ENCODE measurements around the gene USP40.

Gene USP40

DNA sequence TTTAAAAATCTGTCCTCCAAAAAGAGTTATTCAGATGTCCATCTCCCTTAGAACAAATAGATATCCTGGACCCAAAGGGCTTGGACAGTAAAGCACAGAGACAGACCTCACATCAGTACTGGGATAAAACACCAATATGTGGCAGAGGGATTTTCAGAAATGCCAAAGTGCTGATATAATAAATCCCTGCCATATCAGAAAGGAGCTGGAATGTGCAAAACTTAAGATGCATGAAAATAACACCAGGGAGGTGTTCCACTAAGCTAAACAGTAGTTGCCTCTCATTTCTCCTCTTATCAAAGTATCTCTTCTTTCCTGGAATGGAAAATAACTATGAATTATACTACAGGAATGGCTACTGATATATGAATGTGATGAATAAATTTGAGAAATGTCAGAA is 13.2 kb downstream of the USP40 start:
- DNase-seq (ENCODE audit: low read depth) = peak; percentile 35

- no peak for DNase-seq (ENCODE audit: low read depth)
Measured at GRCh38 chr2:233551491-233551890, 15.1 kb downstream of the USP40 start.

DNA sequence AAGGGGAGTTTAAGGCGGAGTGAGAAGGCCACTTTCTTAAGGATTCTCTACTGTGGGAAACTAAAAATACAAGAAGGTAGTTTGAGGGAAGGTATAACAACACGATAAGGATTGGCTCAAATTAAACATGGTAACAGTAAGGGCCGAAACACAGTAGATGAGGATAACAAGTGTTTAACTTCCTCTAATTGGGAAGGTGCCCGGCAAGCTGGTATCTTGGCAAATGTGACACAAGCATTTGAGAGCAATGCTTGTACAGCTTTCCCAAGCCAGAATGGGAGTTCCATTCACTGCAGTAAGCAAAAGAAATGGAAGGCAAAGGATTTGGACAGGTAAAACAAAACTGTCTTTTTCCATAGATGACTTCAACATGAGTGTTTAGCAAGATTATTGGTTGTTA is 19.8 kb downstream of the USP40 start:
- no peak for DNase-seq (ENCODE audit: low read depth)

GRCh38 chr2:233546101-233546500 is 20.5 kb downstream of the USP40 start:
- peak; percentile 21 for DNase-seq (ENCODE audit: low read depth)

- peak; percentile 15 for DNase-seq (ENCODE audit: low read depth)
Measured at GRCh38 chr2:233544200-233544610, 22.4 kb downstream of the USP40 start.

DNA sequence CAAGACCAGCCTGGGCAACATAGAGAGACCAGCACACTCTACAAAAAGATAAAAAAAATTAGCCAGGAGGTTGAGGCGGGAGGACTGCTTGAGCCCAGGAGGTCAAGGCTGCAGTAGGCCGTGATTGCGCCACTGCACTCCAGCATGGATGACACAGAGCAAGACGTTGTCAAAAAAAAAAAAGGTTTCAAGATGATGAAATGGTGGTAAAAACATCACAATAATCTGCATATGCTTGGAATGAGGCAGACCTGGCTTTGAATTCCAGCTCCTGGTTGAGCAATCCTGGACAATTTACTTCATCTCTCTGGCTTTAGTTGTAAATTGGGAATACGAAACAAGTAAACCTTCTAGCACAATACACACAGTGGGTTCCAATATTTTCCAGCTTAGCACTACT is 24.1 kb downstream of the USP40 start:
- DNase-seq (ENCODE audit: low read depth) = peak; percentile 74

GRCh38 chr2:233538741-233539140 is 27.8 kb downstream of the USP40 start:
- no peak for DNase-seq (ENCODE audit: low read depth)

DNA sequence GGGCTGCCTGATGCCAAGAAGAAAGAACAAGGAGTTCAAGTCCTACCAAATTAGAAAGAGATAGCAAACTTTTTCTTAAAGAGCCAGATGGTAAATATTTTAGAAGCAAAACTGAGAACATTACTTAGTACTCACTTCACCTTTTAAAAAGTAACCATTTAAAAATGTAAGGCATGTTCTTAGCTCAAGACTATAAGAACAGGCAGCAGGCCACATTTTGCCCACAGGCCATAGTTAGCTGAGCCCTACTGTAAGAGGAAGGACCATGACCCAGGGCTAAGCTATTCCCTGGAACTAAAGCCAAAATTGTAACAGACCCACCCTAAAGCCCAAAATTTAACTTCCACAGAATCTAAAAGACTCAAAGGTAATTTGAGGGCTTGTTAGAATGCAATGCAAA is 31.3 kb downstream of the USP40 start:
- peak; percentile 62 for DNase-seq (ENCODE audit: low read depth)

- no peak for DNase-seq (ENCODE audit: low read depth)
Measured at GRCh38 chr2:233532971-233533370, 33.6 kb downstream of the USP40 start.

DNA sequence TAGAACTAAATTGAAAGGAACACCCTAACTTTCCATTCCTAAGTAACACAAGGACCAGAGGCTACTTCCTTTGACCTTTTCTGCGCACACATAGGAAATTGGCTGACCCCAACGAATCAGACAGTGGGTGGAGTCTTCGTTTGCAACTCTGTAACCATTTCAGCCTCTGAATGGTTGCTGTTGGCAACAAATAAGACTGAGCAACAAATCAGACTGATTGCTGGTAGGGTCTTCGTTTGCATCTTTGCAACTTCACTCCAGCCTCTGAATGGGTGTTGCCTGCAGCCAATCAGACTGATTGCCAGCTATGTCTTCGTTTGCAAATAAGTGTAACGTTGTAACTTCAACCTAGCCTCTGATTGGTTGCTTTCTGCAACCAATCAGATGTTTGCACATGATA is 34.6 kb downstream of the USP40 start:
- no peak for DNase-seq (ENCODE audit: low read depth)

DNA sequence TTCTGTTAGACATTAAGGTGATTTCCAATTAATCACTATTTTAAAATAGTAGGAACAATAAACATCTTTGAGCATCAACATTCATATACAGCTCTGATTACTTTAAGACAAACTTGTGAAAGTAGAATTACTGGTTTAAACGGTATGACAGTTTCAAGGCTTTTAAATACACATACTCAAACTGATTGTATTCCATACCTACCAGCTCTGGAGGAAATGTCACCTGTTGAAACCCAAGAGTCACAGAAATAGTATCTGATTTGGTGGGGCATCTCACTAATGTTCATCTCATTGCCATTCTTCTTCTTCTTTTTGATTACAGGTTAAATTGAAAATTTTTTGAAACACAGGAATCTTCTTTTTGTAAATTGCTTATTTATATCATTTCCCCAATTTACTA is 36.2 kb downstream of the USP40 start:
- no peak for DNase-seq (ENCODE audit: low read depth)

- DNase-seq (ENCODE audit: low read depth) = no peak
Measured at GRCh38 chr2:233528182-233528581, 38.4 kb downstream of the USP40 start.

GRCh38 chr2:233525791-233526190 is 40.8 kb downstream of the USP40 start:
- no peak for DNase-seq (ENCODE audit: low read depth)

DNA sequence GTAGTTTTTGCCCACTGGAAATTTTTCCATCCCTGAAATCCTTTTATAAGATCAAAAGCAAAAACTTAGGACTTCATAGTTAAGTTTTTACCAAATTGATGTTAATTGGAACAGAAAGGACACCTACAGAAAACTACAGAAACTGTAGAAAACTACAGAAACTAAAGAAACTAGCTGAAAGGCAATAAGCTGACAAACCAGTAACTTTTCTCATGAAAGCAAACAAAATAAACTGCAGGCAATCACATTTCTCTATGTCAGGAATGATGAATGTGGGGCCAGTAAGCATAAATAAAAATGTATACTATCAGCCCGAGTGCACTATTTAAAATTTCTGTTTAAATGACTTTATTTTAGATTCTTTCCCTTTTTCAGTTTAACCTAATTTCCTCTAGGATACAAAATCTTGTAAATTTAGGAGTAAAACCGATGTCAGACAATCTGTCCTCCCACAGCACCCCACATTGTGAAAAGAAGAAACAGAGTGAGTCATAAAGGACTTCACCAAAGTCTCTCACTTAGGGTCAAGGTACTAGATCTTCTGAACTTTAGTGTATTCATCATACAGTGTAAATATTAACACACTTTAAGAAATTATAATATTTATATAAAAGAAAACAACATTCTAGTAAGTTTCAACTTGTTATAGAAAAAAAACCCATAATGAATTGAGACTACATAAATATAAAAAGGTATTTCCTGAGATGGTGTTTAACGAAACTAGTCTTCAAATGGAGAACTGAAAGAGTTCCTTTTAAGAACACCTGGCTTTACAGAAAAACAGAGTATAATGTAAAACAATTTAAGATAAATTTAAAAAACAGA is 46.6 kb downstream of the USP40 start:
- no peak for DNase-seq (ENCODE audit: low read depth)

- no peak for DNase-seq (ENCODE audit: low read depth)
Measured at GRCh38 chr2:233513953-233514655, 52.5 kb downstream of the USP40 start.

GRCh38 chr2:233503947-233504637 is 62.5 kb downstream of the USP40 start:
- no peak for DNase-seq (ENCODE audit: low read depth)

DNA sequence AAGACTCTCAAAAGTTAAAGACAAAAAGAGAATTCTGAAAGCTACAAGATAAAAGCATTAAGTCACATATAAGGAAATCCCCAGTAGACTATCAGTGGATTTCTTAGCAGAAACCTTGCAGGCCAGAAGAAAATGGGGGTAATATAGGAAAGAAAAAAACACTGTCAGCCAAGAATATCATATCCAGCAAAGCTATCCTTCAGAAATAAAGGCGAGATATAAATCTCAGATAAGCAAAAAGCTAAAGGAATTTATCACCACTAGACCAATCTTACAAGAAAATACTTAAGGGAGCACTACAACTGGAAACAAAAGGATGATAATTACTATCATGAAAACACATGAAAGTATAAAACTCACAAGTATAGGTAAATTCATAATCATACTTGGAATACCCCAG is 63.1 kb downstream of the USP40 start:
- DNase-seq (ENCODE audit: low read depth) = no peak

DNA sequence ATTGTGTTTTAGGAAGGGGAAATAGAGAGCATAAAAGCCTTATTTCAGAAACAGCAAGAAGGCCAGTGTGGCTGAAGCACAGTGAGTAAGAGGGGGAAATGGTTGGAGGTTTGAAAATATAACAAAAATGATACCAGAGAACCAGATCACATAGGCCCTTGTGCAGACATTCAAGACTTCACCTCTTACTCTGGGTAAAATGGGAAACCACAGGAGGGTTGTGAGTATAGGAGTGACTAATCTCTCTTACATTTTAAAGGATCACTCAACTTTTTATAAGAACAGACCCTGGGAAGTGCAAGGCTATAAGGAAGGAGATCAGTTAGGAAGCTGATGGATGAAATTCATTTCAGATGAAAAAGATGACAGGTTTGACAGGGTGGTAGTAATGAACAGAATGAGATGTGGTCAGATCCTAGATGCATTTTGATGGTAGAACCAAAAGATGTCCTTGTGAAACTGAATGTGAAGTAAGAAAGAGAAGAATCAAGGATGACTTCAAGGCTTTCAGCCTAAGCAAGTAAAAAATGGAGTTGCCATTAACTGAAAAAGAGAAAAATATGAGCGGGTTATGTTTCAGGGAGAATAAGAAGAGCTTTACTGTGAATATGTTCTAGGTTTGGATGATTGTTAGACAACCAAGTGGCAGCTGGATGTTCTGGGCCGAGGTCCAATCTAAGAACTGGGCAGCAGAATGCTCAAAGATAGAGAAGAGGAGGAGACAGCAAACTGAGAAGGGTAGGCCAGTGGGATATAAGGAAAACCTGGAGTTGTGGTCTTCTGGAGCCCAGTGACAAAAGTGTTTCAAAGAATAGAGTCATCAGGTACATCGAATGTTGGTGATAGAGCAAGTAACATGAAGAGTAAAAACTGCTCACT is 65.1 kb downstream of the USP40 start:
- peak; percentile 70 for DNase-seq (ENCODE audit: low read depth)

DNA sequence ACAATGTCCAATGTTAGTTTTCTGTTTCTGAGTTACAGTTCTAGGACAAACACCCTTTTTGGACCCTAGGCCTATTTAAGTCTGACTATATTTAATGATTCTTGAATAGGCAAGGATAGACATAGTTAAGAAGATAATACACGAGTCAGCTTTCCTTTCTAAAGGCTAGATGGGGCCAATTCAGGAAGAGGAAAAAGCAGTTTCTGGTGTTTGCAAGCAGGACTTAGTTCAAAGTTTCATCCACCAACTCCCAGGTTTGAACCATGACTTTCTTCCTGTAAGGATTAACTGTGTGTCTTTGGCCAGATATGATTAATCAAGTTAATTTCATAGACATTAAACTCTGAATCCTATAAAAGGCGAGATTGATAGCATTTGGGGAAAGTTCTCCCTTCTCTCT is 66.7 kb downstream of the USP40 start:
- DNase-seq (ENCODE audit: low read depth) = no peak

DNA sequence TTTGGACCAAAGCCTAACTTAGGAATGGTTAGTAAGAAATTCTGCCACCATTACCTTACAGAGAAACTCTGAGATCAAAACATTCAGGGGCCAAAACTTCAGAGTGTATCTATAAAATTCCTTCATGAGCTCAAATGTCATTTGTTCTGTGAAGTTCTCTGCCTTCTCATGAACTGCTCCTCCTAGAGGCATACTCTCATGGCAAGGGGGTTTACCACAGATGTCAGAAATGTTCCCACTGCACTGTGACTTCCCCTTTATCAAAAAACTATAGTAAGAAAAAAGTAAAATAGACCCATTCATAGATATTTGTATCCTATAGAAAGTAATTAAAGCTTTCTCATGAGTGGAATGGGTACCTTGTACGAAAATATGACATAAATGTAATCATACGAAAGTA is 68.5 kb downstream of the USP40 start:
- DNase-seq (ENCODE audit: low read depth) = no peak

- DNase-seq (ENCODE audit: low read depth) = no peak
Measured at GRCh38 chr2:233497692-233498091, 68.9 kb downstream of the USP40 start.

All from EH (cell line).